Activated T-helper 1 cell treated with anti-CD3 and anti-CD28 coated beads, Interleukin-12 subunit alpha, Interleukin-12 subunit beta, Interleukin-2, Interleukin-4 antibody, amounts not matched to agents 30 ng/mL and 10 ng/mL and 1 ng/mL, durations not matched to agents 14 hours and 24 hours and 36 hours (primary cell): ENCODE measurements around the gene RBM20. TPM values are rescaled to one million over a fixed set of nuclear protein-coding genes. Genes with fewer than 3 reads are reported as not detected.
"Not testable (repeated sequence)": the region's sequence is repeated elsewhere in the genome, so short reads cannot be mapped to it uniquely, and the experiment has no call there.

Experiments
- DNase-seq: peaks from one replicate; pipeline ENCODE4 v3.0.0; 2021; ENCODE audit warnings: low spot score
- H3K27ac Mint-ChIP-seq: one replicate; pipeline ENCODE4 v1.8.0; 2021; ENCODE audit warnings: mild to moderate bottlenecking, mixed read lengths
- H3K27me3 Mint-ChIP-seq: one replicate; pipeline ENCODE4 v1.8.0; 2022; ENCODE audit warnings: mild to moderate bottlenecking, moderate library complexity, mixed read lengths; ENCODE audit not compliant: insufficient read depth
- H3K36me3 Mint-ChIP-seq: one replicate; pipeline ENCODE4 v1.8.0; 2021; ENCODE audit warnings: low read depth, mixed read lengths
- H3K4me1 Mint-ChIP-seq: one replicate; pipeline ENCODE4 v1.8.0; 2021; ENCODE audit warnings: low read depth, mixed read lengths
- H3K4me3 Mint-ChIP-seq: one replicate; pipeline ENCODE4 v1.8.0; 2021; ENCODE audit warnings: mild to moderate bottlenecking, moderate library complexity, mixed read lengths
- H3K9me3 Mint-ChIP-seq: one replicate; pipeline ENCODE4 v1.8.0; 2021; ENCODE audit warnings: mixed read lengths
- intact Hi-C: fragments of 100-400 bp; cut with micrococcal nuclease; formaldehyde crosslinking; loops from one replicate; pipeline ENCODE4 v1.15.1; 2024
- total RNA-seq: library from RNA; stranded (reverse); gene quantifications from 2 replicates; pipeline ENCODE4 v1.2.3, GENCODE V29; 2022

The RBM20 gene
- total RNA-seq, 1 donor from 2014 or later, result not detected

DNA sequence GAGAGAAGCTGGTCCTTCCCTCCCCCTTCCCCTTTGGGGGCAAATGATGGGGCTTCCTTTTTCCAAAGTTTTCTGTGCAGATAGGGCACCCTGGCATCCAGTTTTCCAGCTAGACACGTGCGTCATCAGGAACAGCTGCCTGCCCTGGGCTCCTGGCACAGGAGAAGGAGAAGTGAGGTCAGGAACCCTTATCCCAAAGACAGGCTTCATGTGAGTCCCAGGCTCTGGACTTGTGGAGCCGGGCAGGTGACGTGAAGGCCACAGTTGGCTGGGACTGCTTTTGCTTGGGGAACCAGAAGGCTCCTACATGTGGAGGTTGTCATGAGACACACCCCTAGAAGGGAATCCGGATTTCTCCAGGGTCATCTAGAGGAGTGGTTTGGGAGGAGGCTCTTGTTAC lies 66.5 kb downstream of the RBM20 start:
- no peaks in the 10 kb centered on the region for H3K4me1 Mint-ChIP-seq

DNA sequence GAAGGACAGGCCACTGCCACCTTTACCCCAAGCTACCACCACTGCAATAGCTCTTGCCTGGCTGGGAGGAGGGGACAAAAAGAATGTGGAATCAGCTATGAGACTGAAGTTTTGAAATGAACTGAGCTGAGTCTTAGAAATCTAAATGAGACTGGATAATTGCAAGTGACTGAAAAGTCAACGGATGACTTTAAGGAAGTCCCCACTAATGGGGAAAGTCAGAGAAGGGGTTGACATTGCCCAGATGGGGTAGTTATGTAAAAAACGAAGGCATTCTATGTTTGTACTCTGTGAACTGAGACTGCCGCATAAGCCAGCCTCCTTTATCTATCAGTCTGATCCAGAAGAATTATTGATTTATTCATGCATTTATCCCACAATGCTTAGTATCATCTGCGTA lies 67.2 kb downstream of the RBM20 start:
- Mint-ChIP-seq H3K27ac (no peak overlapping the region), H3K4me3 (no peak overlapping the region), H3K9me3 (no peaks in the 10 kb centered on the region), H3K36me3 (no peaks in the 10 kb centered on the region), H3K27me3 (peaks cover 18% of the 10 kb centered on the region), H3K4me1 (no peaks in the 10 kb centered on the region)
- DNase-seq, result no peak
- intact Hi-C loops, result no loop called here

More for the DNA sequence above, 66.5 kb downstream of the RBM20 start:
- intact Hi-C loops, result no loop called here
- no peak overlapping the region for H3K4me3 Mint-ChIP-seq
- no peaks in the 10 kb centered on the region for H3K9me3 Mint-ChIP-seq
- H3K27me3 Mint-ChIP-seq, result peaks cover 18% of the 10 kb centered on the region
- no peak for DNase-seq
- H3K36me3 Mint-ChIP-seq, result no peaks in the 10 kb centered on the region
- no peak overlapping the region for H3K27ac Mint-ChIP-seq

DNA sequence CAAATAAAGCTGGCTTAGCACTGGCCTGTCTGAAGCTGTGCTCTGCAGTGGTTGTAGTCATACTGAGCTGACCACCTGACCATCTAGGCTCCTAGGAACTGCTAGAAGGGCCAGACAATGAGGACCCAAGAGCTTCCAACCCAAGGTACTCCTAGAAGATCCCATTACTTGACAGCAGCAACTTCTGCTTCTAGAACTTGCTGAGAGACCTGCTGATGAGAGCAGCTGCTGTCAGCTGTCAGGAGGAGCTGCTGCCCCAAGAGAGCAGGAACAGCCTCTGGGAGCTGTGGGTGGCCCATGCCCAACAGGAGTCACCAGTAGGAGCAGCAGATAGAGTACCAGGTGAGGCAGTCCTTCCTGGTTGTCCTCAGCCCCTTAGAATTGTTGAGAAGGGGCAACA lies 70.2 kb downstream of the RBM20 start:
- intact Hi-C loops, result no loop called here
- Mint-ChIP-seq H3K27ac (no peak overlapping the region), H3K4me1 (no peaks in the 10 kb centered on the region), H3K4me3 (no peak overlapping the region), H3K36me3 (no peaks in the 10 kb centered on the region), H3K9me3 (no peaks in the 10 kb centered on the region), H3K27me3 (peaks cover 14% of the 10 kb centered on the region)
- DNase-seq, result no peak

DNA sequence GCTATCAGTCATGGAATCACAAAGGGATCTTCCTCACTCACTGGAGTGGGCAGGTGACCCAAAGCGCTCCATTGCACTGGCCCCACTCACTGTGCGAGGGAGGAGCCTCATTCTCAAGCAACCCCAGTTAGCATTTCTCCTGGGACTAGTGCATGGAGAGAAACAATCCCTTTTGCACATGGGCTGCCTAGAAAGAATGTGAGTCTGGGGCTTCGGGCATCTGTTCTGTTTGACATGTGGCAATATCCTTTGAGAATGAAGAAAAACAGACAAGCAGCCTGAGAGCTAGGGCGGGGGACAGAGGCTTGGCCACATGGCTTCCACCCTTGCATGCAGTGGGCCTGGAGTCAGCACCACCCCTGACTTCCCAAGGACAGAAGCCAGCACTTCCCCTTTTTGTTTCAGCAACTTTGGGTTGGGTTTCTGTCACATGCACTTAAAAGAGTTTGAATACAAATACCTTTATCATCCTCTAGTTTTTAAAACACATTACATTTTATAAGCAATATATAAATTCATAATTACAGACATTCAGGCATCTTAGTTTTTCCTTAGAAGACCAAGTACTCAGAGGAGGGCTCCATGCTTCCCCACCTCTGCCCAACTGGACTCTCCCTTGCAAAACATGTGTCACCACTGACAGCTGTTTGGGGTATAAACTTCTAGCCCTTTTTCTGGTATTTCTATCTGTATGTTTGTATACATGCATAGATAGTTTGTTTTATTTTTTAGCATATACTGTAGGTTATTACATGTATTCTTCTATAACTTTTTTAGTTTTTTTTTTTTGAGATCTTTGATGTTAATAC lies 73.8 kb downstream of the RBM20 start:
- no peaks in the 10 kb centered on the region for H3K9me3 Mint-ChIP-seq
- no peaks in the 10 kb centered on the region for H3K4me1 Mint-ChIP-seq
- H3K36me3 Mint-ChIP-seq, result no peaks in the 10 kb centered on the region
- DNase-seq, result no peak
- no peak overlapping the region for H3K4me3 Mint-ChIP-seq
- H3K27me3 Mint-ChIP-seq, result peaks cover 7% of the 10 kb centered on the region
- H3K27ac Mint-ChIP-seq, result no peak overlapping the region
- intact Hi-C loops, result no loop called here

DNA sequence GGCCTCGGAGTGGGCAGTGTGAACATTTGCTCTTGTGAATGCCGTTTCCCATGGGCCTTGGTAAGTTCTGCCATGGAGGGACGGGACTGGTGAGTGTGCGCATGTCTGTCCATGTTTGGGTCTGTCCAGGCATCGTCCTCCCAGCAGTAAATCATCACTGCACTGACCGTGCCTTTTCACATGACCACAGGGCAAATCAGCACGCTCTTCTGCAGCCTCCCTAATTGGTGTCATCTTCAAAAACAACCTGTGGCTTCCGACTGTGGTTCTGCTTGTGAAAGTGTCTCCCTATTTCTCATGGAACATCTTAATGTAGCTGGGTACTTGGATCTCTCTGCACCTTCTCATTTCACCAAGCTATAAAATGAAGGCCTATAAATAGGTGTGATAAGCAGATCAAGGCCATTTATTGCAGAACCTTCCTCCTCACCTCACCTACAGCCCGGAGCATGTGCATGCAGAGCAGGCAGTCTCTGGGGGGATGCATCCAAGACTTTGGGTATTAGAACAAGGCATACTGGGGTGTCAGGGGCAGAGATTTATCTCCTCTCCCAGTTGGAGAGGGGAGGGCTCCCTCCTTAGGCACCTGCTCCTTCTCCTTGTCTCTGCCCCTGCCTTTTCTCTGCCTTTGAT lies 77.4 kb downstream of the RBM20 start:
- Mint-ChIP-seq H3K4me3 (no peak overlapping the region), H3K27ac (no peak overlapping the region), H3K4me1 (peaks cover 25% of the 10 kb centered on the region), H3K9me3 (no peaks in the 10 kb centered on the region), H3K27me3 (no peaks in the 10 kb centered on the region), H3K36me3 (no peaks in the 10 kb centered on the region)
- intact Hi-C loops, result no loop called here
- DNase-seq, result no peak

DNA sequence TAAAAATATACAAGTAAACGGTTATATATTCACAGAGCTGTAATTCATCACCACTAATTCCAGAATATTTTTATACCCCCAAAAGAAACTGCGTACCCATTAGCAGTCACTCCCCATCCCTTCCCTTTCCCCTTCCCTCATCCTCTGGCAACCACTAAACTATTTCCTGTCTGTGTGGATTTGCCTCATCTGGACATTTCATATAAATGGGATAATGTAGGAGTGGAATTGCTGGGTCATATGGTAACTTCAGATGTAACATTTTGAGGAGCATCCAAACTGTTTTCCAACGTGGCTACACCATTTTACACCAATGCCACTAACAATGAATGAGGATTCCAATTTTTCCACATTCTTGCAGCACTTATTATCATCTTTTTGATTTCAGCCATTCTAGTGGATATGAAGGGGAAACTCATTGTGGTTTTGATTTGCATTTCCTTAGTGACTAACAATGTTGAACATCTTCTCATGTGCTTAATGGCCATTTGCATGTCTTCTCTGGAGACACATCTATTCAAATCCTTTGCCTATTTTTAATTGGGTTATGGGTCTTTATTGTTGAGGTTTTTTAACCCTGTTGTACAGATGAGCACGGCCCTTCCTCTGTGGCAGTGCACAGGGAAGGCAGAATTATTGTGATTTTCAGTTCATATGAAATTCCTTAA lies 79.2 kb downstream of the RBM20 start:
- H3K9me3 Mint-ChIP-seq, result no peaks in the 10 kb centered on the region
- no peak overlapping the region for H3K4me3 Mint-ChIP-seq
- intact Hi-C loops, result no loop called here
- H3K27ac Mint-ChIP-seq, result no peak overlapping the region
- H3K4me1 Mint-ChIP-seq, result peaks cover 25% of the 10 kb centered on the region
- no peak for DNase-seq
- H3K36me3 Mint-ChIP-seq, result no peaks in the 10 kb centered on the region
- H3K27me3 Mint-ChIP-seq, result no peaks in the 10 kb centered on the region

DNA sequence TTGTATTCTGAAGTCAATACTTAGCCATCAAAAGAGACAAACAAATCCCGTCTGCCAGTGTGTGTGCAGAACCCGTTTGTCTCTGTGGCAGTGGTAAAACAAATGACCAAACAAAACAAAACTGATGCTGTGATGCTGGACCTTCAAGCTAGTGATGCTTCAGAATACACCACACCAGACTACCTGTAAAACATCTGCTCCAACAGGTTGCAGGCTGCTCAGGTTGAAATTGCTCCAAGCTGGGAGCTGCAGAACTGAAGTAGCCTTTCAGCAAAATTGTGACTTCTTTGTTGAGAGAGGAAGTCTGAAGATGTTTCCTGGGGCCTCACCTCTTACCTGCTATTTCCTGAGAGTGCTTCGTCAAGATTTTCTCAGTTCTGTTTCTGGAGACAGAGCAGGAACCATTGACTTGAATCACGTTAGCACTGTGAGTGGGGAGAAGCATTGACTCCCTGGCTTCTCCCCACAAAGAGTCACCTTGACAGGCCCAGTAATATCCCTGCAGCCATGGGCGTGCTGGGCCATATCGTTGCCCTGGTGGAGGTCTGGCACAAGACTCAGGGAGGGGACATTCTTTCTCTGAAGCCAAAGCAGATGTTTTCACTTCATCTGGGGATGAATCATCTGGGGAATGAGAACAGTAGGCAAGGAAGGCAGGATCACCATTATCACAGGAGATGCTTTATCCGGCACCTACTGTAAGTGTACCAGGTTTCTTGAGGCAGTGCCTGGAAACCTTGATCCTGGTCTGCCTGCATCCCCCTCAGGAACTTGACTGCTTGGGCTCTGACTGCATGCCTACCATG lies 80.2 kb downstream of the RBM20 start:
- no peaks in the 10 kb centered on the region for H3K27me3 Mint-ChIP-seq
- H3K9me3 Mint-ChIP-seq, result no peaks in the 10 kb centered on the region
- H3K36me3 Mint-ChIP-seq, result no peaks in the 10 kb centered on the region
- H3K4me1 Mint-ChIP-seq, result peaks cover 25% of the 10 kb centered on the region
- no peak overlapping the region for H3K27ac Mint-ChIP-seq
- DNase-seq, result no peak
- no peak overlapping the region for H3K4me3 Mint-ChIP-seq
- intact Hi-C loops, result no loop called here

DNA sequence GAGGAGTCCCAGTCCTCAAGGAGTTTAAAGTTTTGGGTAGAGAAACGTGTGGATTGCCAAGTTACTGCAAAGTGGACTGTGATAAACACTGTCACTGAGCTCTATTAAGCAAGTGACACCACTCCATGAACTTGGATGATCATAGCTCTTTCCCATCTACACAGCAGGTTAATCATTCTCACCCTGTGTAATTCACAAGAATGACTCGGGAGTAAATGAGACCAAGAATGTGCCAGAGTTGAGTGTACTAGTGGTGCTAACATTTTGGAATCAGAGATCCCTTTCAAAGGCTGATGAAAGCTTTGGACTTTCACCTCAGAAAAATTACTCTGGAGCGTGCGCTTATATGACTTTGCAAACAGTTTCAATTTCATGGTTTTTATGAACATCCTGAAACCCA lies 80.8 kb downstream of the RBM20 start:
- H3K4me1 Mint-ChIP-seq, result peaks cover 25% of the 10 kb centered on the region
- DNase-seq, result no peak
- H3K36me3 Mint-ChIP-seq, result no peaks in the 10 kb centered on the region
- H3K27me3 Mint-ChIP-seq, result no peaks in the 10 kb centered on the region
- intact Hi-C loops, result no loop called here
- no peak overlapping the region for H3K27ac Mint-ChIP-seq
- H3K4me3 Mint-ChIP-seq, result no peak overlapping the region
- H3K9me3 Mint-ChIP-seq, result no peaks in the 10 kb centered on the region

DNA sequence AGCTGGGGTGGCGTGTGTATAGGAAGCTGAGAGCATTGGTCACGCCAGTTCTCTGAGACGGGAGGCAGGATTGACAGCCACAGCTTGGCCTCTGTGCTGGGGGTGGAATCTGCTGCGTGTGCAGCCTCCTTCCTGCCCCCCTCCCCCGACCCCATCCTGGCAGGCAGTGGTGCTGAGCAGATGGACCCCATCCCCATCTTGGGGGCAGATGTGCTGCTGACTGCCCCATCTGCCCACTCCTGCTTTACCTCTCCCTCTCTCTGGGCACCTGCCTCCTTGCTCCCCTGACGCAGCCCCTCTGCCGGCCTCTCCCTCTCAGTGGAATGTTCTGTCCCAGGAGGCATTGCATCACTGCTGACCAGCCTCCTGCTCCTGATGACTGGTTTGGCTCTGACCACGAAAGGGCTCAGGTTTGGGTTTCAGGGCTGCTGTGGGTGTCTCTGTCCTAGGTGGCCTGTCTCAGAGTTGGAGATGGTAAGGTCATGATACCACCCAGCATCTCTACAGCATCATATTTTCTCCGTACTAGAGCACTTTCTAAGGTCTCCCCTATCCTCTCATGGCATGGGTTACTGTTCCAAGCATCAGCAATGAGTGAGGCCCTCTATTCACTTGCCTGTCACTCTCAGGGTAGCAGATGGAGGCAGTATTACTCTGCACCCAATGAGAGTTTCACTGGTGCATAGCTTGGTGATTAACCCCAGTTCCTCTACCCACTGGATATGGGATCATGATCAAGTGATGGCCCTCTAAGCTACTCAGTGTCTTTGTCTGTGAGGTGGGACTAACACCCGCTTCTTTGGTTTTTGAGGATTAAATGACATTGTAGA lies 81.9 kb downstream of the RBM20 start:
- H3K27ac Mint-ChIP-seq, result peak overlapping the region; percentile 23
- H3K9me3 Mint-ChIP-seq, result no peaks in the 10 kb centered on the region

DNA sequence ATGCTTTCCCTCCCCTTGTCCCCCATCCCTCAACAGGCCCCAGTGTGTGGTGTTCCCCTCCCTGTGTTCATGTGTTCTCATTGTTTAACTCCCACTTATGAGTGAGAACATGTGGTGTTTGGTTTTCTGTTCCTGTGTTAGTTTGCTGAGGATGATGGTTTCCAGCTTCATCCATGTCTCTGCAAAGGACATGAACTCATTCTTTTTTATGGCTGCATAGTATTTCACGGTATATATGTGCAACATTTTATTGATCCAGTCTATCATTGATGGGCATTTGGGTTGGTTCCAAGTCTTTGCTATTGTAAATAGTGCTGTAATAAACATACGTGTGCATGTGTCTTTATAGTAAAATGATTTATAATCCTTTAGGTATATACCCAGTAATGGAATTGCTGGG lies 83.6 kb downstream of the RBM20 start:
- H3K36me3 Mint-ChIP-seq, H3K27me3 Mint-ChIP-seq, H3K9me3 Mint-ChIP-seq, DNase-seq, intact Hi-C loops, H3K4me3 Mint-ChIP-seq: not testable (repeated sequence)
- Mint-ChIP-seq H3K27ac (peak overlapping the region; percentile 49), H3K4me1 (peaks cover 25% of the 10 kb centered on the region)

More for the DNA sequence above, 81.9 kb downstream of the RBM20 start:
- Mint-ChIP-seq H3K36me3 (no peaks in the 10 kb centered on the region), H3K4me1 (peaks cover 25% of the 10 kb centered on the region), H3K27me3 (peaks cover 2% of the 10 kb centered on the region), H3K4me3 (no peak overlapping the region)
- intact Hi-C loops, result no loop called here
- no peak for DNase-seq

DNA sequence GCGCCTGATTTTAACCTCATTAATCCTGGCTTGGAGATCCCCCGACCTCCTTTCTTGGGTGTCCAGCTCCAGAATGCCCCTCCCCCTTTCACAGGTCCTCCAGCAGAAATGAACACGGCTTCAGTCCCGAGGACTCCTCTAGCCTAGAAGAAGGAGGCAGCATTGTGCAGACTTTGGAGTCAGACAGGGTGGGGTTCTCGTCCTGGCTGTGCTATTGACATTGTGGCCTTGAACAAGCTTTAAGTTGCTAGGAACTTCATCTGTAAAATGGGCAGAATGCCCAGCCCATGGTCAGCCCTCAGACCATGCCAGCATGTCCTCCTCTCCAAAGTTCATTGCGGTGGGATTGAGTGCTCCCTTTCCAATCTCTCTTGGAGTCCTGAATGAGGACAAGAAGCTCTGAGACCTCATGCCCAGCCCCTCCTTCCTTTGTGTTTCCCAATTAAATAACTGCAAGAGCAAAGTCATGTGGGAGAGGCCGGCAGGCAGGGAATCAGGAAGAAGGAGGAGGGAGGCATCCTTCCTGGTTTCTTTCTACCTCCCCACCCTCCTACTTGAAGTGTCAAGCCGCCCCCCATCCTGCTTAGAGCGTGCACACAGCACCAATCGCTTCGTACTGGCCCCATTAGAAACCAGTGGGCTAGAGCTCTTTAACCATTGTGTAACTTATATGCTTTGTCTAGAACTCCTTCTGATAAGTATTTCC lies 86.4 kb downstream of the RBM20 start:
- H3K27me3 Mint-ChIP-seq, result peaks cover 26% of the 10 kb centered on the region
- no peaks in the 10 kb centered on the region for H3K36me3 Mint-ChIP-seq
- no peaks in the 10 kb centered on the region for H3K9me3 Mint-ChIP-seq
- intact Hi-C loops, result no loop called here
- no peak overlapping the region for H3K27ac Mint-ChIP-seq
- no peak overlapping the region for H3K4me3 Mint-ChIP-seq
- no peak for DNase-seq
- H3K4me1 Mint-ChIP-seq, result peaks cover 10% of the 10 kb centered on the region
